ENCODE data around the gene MCTP1.

DNA sequence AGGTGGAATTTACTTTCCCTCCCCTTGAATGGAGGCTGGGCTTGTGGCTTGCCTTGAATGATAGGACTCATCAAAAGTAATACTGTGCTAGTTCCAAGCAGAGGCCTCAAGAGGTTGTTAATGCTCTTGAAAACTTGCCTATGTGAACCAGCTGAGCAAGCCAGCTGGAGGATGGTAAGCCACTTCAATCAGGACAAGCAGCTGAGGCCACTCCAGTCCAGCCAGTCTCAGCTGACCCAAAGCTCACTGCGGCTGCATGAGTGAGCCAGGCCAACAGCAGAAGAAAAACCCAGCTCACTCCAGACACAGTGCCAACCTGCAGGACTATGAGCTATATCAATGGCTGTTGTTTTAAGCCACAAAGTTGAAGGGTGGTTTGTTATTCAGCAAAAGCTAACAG is 182.8 kb downstream of the MCTP1 start:
- TF ChIP-seq CSDC2 (CRISPR knock-in tag; IDR thresholded peaks at IDR 0.05) (no peak), ZFP30 (CRISPR knock-in tag; IDR thresholded peaks at IDR 0.05) (no peak), ESRRG (CRISPR knock-in tag; IDR thresholded peaks at IDR 0.05) (no peak), ZNF8 (CRISPR knock-in tag; IDR thresholded peaks at IDR 0.05) (no peak), ISL1 (CRISPR knock-in tag; IDR thresholded peaks at IDR 0.05) (no peak), ARNTL (CRISPR knock-in tag; IDR thresholded peaks at IDR 0.05; ENCODE audit: borderline replicate concordance, low read depth) (no peak), ZFP3 (CRISPR knock-in tag; IDR thresholded peaks at IDR 0.05) (no peak), RARB (CRISPR knock-in tag; IDR thresholded peaks at IDR 0.05) (no peak)
- TF ChIP-seq, protein P1, sequence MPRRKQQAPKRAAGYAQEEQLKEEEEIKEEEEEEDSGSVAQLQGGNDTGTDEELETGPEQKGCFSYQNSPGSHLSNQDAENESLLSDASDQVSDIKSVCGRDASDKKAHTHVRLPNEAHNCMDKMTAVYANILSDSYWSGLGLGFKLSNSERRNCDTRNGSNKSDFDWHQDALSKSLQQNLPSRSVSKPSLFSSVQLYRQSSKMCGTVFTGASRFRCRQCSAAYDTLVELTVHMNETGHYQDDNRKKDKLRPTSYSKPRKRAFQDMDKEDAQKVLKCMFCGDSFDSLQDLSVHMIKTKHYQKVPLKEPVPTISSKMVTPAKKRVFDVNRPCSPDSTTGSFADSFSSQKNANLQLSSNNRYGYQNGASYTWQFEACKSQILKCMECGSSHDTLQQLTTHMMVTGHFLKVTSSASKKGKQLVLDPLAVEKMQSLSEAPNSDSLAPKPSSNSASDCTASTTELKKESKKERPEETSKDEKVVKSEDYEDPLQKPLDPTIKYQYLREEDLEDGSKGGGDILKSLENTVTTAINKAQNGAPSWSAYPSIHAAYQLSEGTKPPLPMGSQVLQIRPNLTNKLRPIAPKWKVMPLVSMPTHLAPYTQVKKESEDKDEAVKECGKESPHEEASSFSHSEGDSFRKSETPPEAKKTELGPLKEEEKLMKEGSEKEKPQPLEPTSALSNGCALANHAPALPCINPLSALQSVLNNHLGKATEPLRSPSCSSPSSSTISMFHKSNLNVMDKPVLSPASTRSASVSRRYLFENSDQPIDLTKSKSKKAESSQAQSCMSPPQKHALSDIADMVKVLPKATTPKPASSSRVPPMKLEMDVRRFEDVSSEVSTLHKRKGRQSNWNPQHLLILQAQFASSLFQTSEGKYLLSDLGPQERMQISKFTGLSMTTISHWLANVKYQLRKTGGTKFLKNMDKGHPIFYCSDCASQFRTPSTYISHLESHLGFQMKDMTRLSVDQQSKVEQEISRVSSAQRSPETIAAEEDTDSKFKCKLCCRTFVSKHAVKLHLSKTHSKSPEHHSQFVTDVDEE (CRISPR knock-in tag; IDR thresholded peaks at IDR 0.05), result no peak
- TF ChIP-seq, protein P2, sequence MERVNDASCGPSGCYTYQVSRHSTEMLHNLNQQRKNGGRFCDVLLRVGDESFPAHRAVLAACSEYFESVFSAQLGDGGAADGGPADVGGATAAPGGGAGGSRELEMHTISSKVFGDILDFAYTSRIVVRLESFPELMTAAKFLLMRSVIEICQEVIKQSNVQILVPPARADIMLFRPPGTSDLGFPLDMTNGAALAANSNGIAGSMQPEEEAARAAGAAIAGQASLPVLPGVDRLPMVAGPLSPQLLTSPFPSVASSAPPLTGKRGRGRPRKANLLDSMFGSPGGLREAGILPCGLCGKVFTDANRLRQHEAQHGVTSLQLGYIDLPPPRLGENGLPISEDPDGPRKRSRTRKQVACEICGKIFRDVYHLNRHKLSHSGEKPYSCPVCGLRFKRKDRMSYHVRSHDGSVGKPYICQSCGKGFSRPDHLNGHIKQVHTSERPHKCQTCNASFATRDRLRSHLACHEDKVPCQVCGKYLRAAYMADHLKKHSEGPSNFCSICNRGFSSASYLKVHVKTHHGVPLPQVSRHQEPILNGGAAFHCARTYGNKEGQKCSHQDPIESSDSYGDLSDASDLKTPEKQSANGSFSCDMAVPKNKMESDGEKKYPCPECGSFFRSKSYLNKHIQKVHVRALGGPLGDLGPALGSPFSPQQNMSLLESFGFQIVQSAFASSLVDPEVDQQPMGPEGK (CRISPR knock-in tag; IDR thresholded peaks at IDR 0.05; ENCODE audit: borderline replicate concordance), result no peak
- TF ChIP-seq, protein P3, sequence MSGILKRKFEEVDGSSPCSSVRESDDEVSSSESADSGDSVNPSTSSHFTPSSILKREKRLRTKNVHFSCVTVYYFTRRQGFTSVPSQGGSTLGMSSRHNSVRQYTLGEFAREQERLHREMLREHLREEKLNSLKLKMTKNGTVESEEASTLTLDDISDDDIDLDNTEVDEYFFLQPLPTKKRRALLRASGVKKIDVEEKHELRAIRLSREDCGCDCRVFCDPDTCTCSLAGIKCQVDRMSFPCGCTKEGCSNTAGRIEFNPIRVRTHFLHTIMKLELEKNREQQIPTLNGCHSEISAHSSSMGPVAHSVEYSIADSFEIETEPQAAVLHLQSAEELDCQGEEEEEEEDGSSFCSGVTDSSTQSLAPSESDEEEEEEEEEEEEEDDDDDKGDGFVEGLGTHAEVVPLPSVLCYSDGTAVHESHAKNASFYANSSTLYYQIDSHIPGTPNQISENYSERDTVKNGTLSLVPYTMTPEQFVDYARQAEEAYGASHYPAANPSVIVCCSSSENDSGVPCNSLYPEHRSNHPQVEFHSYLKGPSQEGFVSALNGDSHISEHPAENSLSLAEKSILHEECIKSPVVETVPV (CRISPR knock-in tag; IDR thresholded peaks at IDR 0.05), result no peak
- TF ChIP-seq, protein P4, sequence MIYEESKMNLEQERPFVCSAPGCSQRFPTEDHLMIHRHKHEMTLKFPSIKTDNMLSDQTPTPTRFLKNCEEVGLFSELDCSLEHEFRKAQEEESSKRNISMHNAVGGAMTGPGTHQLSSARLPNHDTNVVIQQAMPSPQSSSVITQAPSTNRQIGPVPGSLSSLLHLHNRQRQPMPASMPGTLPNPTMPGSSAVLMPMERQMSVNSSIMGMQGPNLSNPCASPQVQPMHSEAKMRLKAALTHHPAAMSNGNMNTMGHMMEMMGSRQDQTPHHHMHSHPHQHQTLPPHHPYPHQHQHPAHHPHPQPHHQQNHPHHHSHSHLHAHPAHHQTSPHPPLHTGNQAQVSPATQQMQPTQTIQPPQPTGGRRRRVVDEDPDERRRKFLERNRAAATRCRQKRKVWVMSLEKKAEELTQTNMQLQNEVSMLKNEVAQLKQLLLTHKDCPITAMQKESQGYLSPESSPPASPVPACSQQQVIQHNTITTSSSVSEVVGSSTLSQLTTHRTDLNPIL (CRISPR knock-in tag; IDR thresholded peaks at IDR 0.05; ENCODE audit: low read depth), result no peak

Data from SK-N-SH treated with all-trans-retinoic acid at 6 μM for 48 hours (cell line).